GM12878 (cell line): ENCODE results near the gene NAA35. TPM values are rescaled to one million over a fixed set of nuclear protein-coding genes. Genes with fewer than 3 reads are reported as not detected.

Experiments
- ATAC-seq: fragments of 200-7000 bp; cut with Tn5 transposase; 3 replicates; pipeline ENCODE4 v1.9.1; 2020; ENCODE audit warnings: mild to moderate bottlenecking, moderate library complexity
- BruUV-seq: library from RNA; stranded (reverse); fragments of 400-500 nt; replicated peaks from 2 replicates; lab custom pipeline; 2021; lab: Mats Ljungman, UMichigan
- CTCF ChIA-PET: fragments of 300-600 bp; sonication (Branson Sonifier 250); formaldehyde crosslinking; extraction: SDS; loops from one replicate; lab custom pipeline; 2021; ENCODE audit warnings: inconsistent platforms; lab: Yijun Ruan, JAX
- POLR2A ChIA-PET: fragments of 350-600 bp; formaldehyde crosslinking; extraction: SDS; loops from one replicate; lab custom pipeline; 2021; ENCODE audit warnings: inconsistent platforms; lab: Charles Lee
- RAD21 ChIA-PET: fragments of 300-600 bp; sonication (Branson Sonifier 250); formaldehyde crosslinking; loops from one replicate; lab custom pipeline; 2023; ENCODE audit warnings: antibody characterized with exemption; ENCODE audit not compliant: unreplicated experiment; lab: Charles Lee
- SMC1A ChIA-PET: fragments of 300-600 bp; sonication (Branson Sonifier 250); formaldehyde crosslinking; loops from one replicate; lab custom pipeline; 2023; ENCODE audit not compliant: unreplicated experiment, uncharacterized antibody; lab: Charles Lee
- DNase-seq: peaks from one replicate; pipeline ENCODE4 v3.0.0-alpha.2; 2011; ENCODE audit warnings: low read depth, low spot score
- FAIRE-seq: peaks from 3 replicates; lab custom pipeline; 2011; peaks lifted over from hg19 to GRCh38; lab: Jason Lieb, UNC
- H2AFZ ChIP-seq: 2 replicates; pipeline ENCODE4 v1.6.0; 2011; ENCODE audit warnings: low read depth, low read length, control low read depth; ENCODE audit not compliant: control insufficient read depth
- H3K27ac ChIP-seq: 2 replicates; pipeline ENCODE4 v1.5.1; 2011; ENCODE audit warnings: control low read depth; ENCODE audit not compliant: control insufficient read depth, insufficient read depth
- H3K27me3 ChIP-seq, 2 experiments: replicated peaks in 1 of 2; 2 replicates each; pipeline versions ENCODE4 v1.6.0 to v1.6.1; 2011; ENCODE audit warnings: low read length in 1 of 2; ENCODE audit not compliant: control insufficient read depth in 2 of 2, insufficient read depth in 2 of 2
- H3K36me3 ChIP-seq, 2 experiments: 2 replicates each; pipeline ENCODE4 v1.5.1; 2011; ENCODE audit warnings: low read length in 1 of 2; ENCODE audit not compliant: control insufficient read depth in 2 of 2, insufficient read depth in 2 of 2
- H3K4me1 ChIP-seq: 2 replicates; pipeline ENCODE4 v1.6.1; 2011; ENCODE audit warnings: mild to moderate bottlenecking, low read length, moderate library complexity, mixed read lengths; ENCODE audit not compliant: control insufficient read depth, insufficient read depth
- H3K4me2 ChIP-seq: 2 replicates; pipeline ENCODE4 v1.6.0; 2011; ENCODE audit warnings: control low read depth; ENCODE audit not compliant: control insufficient read depth, insufficient read depth
- H3K4me3 ChIP-seq: fragments of 200-600 bp; sonication (generic); 2 replicates; pipeline ENCODE4 v1.5.1; 2016
- H3K79me2 ChIP-seq: 2 replicates; pipeline ENCODE4 v1.6.0; 2011; ENCODE audit warnings: low read length; ENCODE audit not compliant: control insufficient read depth, insufficient read depth
- H3K9ac ChIP-seq: 2 replicates; pipeline ENCODE4 v1.8.0; 2011; ENCODE audit warnings: low read length, control low read depth, mixed read lengths; ENCODE audit not compliant: control insufficient read depth, insufficient read depth
- H3K9me3 ChIP-seq: replicated peaks from 3 replicates; pipeline ENCODE4 v1.5.1; 2011; ENCODE audit warnings: mild to moderate bottlenecking, low read length; ENCODE audit not compliant: control insufficient read depth, insufficient read depth
- H4K20me1 ChIP-seq: 2 replicates; pipeline ENCODE4 v1.6.0; 2011; ENCODE audit not compliant: control insufficient read depth, insufficient read depth
- MYC ChIP-seq: IDR thresholded peaks from 2 replicates; pipeline ENCODE4 v1.6.1; 2011; ENCODE audit warnings: mild to moderate bottlenecking, low read length, moderate library complexity, inconsistent platforms; ENCODE audit not compliant: insufficient read depth, insufficient replicate concordance, insufficient read length, severe bottlenecking
- RB1 ChIP-seq: fragments of 450-650 bp; formaldehyde crosslinking; IDR thresholded peaks from 2 replicates; pipeline ENCODE4 v1.6.1; 2017; ENCODE audit warnings: mild to moderate bottlenecking, borderline replicate concordance
- ZNF207 ChIP-seq: fragments of 450-650 bp; IDR thresholded peaks from 2 replicates; pipeline ENCODE4 v1.6.1; 2014; ENCODE audit warnings: antibody characterized with exemption, mild to moderate bottlenecking, borderline replicate concordance
- whole genome bisulfite sequencing: methylation state at CpG from one replicate; pipeline ENCODE4 v1.1.6; 2016; ENCODE audit warnings: low lambda C conversion rate; ENCODE audit not compliant: insufficient replicate concordance, insufficient coverage; ENCODE audit errors: missing lambda C conversion rate; 5-methylcytosine and 5-hydroxymethylcytosine counted together
- in situ Hi-C: fragments of 300-500 bp; cut with MboI; formaldehyde crosslinking; loops from 9 replicates; pipeline ENCODE4 v1.14.3; 2018; ENCODE audit warnings: mixed read lengths
- intact Hi-C: fragments of 100-400 bp; cut with micrococcal nuclease; formaldehyde crosslinking; loops from one replicate; pipeline ENCODE4 v1.14.2; 2022; ENCODE audit not compliant: unreplicated experiment
- polyA plus RNA-seq, 11 experiments: library from polyadenylated mRNA; depleted of rRNA in 4 of 11; unstranded in 6 of 11; stranded (reverse) in 5 of 11; fragments of >200 nt; fragmentation: Nextera tagmentation in 4 of 11; fragmentation: Illumina TruSeq in 1 of 11; extraction: Ambion mirVana in 4 of 11; extraction: Trizol in 1 of 11; gene quantifications; 1 replicate in 1 of 11; 2 replicates in 10 of 11; pipeline versions ENCODE4 v1.2.1 to v1.2.3, GENCODE V29; 2011 to 2016; ENCODE audit warnings: inconsistent platforms in 2 of 11, missing spikeins in 2 of 11, low read depth in 1 of 11
- total RNA-seq, 4 experiments: library from RNA; depleted of rRNA in 3 of 4; stranded (reverse); fragments of >200 nt in 3 of 4; fragmentation: Illumina TruSeq in 1 of 4; extraction: Trizol in 1 of 4; gene quantifications; 2 replicates each; pipeline versions ENCODE4 v1.2.1 to v1.2.3, GENCODE V29; 2013 to 2021
- TF ChIP-seq, protein P1 (sequence below): fragments of 450-650 bp; IDR thresholded peaks from 2 replicates; pipeline ENCODE4 v1.6.1; 2016; ENCODE audit warnings: mild to moderate bottlenecking, moderate library complexity, borderline replicate concordance

Gene NAA35
- total and polyA plus RNA-seq, 10 of the 15 experiments (the other 5 are each of a cell fraction or from before 2014, with no cell fraction given), result 15.5 to 38.0 (median 26.9) TPM

DNA sequence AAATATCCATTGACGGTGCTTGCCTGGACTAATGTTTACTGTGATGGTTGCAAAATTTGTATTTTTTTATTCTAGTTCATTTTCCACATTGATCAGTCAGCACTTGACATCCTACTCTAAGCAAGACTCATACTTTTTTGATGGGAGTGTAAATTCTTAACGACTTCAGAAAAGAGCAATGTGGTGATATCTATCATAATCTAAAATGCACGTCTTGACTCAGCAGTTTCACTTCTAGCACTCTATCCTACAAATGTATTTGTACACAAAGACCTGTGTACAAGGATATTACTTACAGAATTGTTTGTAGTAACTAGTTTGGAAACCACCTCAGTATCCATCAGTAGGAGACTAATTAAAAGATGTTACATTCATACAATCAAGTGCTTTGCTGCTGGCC is 24.0 kb downstream of the NAA35 start:
- H2AFZ ChIP-seq, result no peak overlapping the region
- intact Hi-C loops (no loop called here), in situ Hi-C loops (no loop called here)
- H3K27me3 ChIP-seq, result no peaks in the 10 kb centered on the region
- H3K4me1 ChIP-seq, result no peaks in the 10 kb centered on the region
- POLR2A ChIA-PET, result no interaction called here
- 83% methylated on average over 3 of the region's 3 CpGs for WGBS
- no peaks in the 10 kb centered on the region for H3K79me2 ChIP-seq
- CTCF ChIA-PET, result no interaction called here
- FAIRE-seq (no peak), DNase-seq (no peak), ATAC-seq (no peak)
- H4K20me1 ChIP-seq, result no peaks in the 10 kb centered on the region
- no peak overlapping the region for H3K4me3 ChIP-seq
- no peaks in the 10 kb centered on the region for H3K9me3 ChIP-seq
- RAD21 ChIA-PET, result no interaction called here
- H3K9ac ChIP-seq, result no peak overlapping the region
- no peak overlapping the region for H3K4me2 ChIP-seq
- SMC1A ChIA-PET, result interaction anchor here (1.1 kb wide), 1 partner anchor 65 kb away, joined by 4 read pairs; no protein-coding TSS in a partner anchor
- no TSS peak for BruUV-seq
- H3K36me3 ChIP-seq, result peaks cover 0 to 1% of the 10 kb centered on the region in 2 experiments; a peak in 3 of 4 replicates
- no peak for TF ChIP-seq MYC
- no peak for TF ChIP-seq RB1
- TF ChIP-seq, protein P1, sequence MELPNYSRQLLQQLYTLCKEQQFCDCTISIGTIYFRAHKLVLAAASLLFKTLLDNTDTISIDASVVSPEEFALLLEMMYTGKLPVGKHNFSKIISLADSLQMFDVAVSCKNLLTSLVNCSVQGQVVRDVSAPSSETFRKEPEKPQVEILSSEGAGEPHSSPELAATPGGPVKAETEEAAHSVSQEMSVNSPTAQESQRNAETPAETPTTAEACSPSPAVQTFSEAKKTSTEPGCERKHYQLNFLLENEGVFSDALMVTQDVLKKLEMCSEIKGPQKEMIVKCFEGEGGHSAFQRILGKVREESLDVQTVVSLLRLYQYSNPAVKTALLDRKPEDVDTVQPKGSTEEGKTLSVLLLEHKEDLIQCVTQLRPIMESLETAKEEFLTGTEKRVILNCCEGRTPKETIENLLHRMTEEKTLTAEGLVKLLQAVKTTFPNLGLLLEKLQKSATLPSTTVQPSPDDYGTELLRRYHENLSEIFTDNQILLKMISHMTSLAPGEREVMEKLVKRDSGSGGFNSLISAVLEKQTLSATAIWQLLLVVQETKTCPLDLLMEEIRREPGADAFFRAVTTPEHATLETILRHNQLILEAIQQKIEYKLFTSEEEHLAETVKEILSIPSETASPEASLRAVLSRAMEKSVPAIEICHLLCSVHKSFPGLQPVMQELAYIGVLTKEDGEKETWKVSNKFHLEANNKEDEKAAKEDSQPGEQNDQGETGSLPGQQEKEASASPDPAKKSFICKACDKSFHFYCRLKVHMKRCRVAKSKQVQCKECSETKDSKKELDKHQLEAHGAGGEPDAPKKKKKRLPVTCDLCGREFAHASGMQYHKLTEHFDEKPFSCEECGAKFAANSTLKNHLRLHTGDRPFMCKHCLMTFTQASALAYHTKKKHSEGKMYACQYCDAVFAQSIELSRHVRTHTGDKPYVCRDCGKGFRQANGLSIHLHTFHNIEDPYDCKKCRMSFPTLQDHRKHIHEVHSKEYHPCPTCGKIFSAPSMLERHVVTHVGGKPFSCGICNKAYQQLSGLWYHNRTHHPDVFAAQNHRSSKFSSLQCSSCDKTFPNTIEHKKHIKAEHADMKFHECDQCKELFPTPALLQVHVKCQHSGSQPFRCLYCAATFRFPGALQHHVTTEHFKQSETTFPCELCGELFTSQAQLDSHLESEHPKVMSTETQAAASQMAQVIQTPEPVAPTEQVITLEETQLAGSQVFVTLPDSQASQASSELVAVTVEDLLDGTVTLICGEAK, result no peak
- TF ChIP-seq ZNF207, result no peak
- H3K27ac ChIP-seq, result no peak overlapping the region
